Peyer's patch (tissue), 4 donors: Measurements from ENCODE around the gene EBNA1BP2. TPM values are rescaled to one million over a fixed set of nuclear protein-coding genes. Genes with fewer than 3 reads are reported as not detected.

Experiments used
- DNase-seq, 3 donors: peaks; one replicate each; pipeline ENCODE4 v3.0.0-alpha.2; 2017 to 2019
- H3K27ac ChIP-seq, 4 donors: fragments of 200-600 bp; sonication (generic); one replicate each; pipeline ENCODE4 v1.5.1; 2016 to 2019
- H3K27me3 ChIP-seq, 2 donors: fragments of 200-600 bp; sonication (generic); one replicate each; pipeline ENCODE4 v1.5.1; 2019
- H3K36me3 ChIP-seq, 3 donors: fragments of 200-600 bp; sonication (generic); one replicate each; pipeline ENCODE4 v1.5.1; 2016 to 2019
- H3K4me1 ChIP-seq, 4 donors: fragments of 200-600 bp; sonication (generic); one replicate each; pipeline ENCODE4 v1.5.1; 2016 to 2019
- H3K4me3 ChIP-seq, 4 donors: fragments of 200-600 bp; sonication (generic); 1 replicate in 3 of 4; 2 replicates in 1 of 4; pipeline ENCODE4 v1.5.1; 2016 to 2019; ENCODE audit warnings: mild to moderate bottlenecking in 1 of 4
- H3K9me3 ChIP-seq, 4 donors: fragments of 200-600 bp; sonication (generic); one replicate each; pipeline ENCODE4 v1.5.1; 2016 to 2019; ENCODE audit warnings: mild to moderate bottlenecking in 1 of 4
- POLR2A ChIP-seq, 2 donors: fragments of 450-650 bp; IDR thresholded peaks; one replicate each; pipeline ENCODE4 v1.5.1; 2017; ENCODE audit warnings: antibody characterized with exemption in 2 of 2, mild to moderate bottlenecking in 2 of 2, moderate library complexity in 2 of 2
- total RNA-seq, 4 donors: library from RNA; depleted of rRNA; stranded (reverse); fragments of >200 nt; gene quantifications; one replicate each; pipeline ENCODE4 v1.1.0, GENCODE V29; 2016
- TF ChIP-seq, protein P1 (sequence below), 6 experiments: fragments of 450-650 bp in 4 of 6; fragments of 200-600 bp in 2 of 6; sonication (generic) in 1 of 6; IDR thresholded peaks; one replicate each; pipeline ENCODE4 v1.5.1; 2017 to 2019; ENCODE audit warnings: antibody characterized with exemption in 6 of 6, mild to moderate bottlenecking in 3 of 6, moderate library complexity in 1 of 6

The EBNA1BP2 gene
- total RNA-seq, 4 donors from 2014 or later: 12.8 to 62.7 (median 23.3) TPM

DNA sequence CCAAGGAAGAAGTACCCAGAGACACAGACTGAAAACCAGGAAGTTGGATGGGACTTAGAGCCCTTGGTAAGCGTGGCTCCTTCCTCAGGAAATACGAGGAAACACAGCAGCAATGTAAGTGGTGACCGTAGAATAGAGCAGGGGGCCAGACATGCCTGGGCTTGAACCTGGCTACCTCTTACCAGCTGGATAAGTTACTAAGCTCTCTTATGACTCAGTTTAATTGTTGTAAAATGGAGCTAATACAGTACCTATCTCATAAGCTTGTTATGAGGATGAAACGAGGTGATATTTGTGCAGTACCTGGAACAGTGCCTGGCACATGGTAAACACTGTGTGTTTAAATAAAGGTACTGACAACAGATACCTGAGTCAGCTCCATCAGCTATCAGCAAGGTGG is 19.2 kb downstream of the EBNA1BP2 start:
- Histone ChIP-seq H3K27me3 (no peaks in the 10 kb centered on the region), H3K9me3 (no peaks in the 10 kb centered on the region), H3K4me3 (no peak overlapping the region), H3K36me3 (no peaks in the 10 kb centered on the region), H3K4me1 (peaks cover 0 to under 1% (median 0%) of the 10 kb centered on the region in 4 donors), H3K27ac (no peak overlapping the region)
- TF ChIP-seq, protein P1, sequence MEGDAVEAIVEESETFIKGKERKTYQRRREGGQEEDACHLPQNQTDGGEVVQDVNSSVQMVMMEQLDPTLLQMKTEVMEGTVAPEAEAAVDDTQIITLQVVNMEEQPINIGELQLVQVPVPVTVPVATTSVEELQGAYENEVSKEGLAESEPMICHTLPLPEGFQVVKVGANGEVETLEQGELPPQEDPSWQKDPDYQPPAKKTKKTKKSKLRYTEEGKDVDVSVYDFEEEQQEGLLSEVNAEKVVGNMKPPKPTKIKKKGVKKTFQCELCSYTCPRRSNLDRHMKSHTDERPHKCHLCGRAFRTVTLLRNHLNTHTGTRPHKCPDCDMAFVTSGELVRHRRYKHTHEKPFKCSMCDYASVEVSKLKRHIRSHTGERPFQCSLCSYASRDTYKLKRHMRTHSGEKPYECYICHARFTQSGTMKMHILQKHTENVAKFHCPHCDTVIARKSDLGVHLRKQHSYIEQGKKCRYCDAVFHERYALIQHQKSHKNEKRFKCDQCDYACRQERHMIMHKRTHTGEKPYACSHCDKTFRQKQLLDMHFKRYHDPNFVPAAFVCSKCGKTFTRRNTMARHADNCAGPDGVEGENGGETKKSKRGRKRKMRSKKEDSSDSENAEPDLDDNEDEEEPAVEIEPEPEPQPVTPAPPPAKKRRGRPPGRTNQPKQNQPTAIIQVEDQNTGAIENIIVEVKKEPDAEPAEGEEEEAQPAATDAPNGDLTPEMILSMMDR (IDR thresholded peaks at IDR 0.05): no peak
- no peak for TF ChIP-seq POLR2A (IDR thresholded peaks at IDR 0.05)
- no peak for DNase-seq

DNA sequence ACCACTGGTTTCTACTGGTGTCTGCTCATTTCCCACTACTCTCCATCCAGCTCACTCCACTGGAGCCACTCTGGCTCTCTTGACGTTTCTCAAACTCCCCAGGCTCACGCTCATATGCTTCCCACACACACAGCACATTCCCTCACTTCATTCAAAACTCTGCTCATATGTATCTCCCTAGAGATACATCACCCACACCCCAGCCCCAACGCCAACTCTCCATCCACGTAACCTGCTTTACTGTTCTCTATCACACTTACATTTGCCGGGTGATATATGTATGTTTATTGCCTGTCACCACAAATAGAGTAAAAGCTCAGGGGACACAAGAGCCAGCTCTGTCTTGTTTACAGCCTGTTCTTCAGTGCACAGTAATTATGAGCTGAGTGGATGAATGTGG is 22.2 kb downstream of the EBNA1BP2 start:
- no peaks in the 10 kb centered on the region for H3K27me3 ChIP-seq

DNA sequence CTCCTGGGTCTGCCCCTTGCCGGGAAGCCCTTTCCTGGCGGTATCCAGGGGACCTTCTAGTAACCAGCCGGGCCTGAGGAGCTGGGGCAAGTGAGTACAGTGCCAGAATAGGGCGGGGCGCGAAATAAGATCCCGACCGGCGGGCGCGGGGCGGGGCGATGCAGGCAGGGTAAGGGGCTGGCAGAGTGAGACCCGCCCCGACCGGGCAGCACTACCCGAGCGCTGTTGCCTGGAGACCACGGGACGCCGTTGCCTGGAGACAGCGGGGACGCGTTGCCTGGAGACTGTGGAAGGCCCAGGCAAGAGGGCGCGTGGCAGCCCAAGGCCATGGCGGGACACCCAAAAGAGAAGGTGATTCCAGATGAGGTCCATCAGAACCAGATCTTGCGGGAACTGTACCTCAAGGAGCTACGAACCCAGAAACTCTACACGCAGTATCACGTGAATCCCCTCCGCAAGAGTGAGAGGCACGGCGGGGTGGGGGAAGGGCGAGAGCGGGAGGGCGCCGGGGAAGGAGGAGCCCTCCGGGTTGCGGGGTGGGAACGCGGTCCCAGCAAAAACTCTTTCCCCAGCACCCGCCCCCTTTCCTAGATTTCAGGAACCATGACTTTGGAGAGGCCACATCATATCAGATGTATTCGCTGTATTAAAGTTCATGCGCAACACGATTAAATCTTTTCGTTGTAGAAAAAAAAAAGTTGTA is 24.3 kb downstream of the EBNA1BP2 start:
- Histone ChIP-seq H3K4me1 (peaks cover 0 to 6% (median 2%) of the 10 kb centered on the region in 4 donors), H3K4me3 (peak overlapping the region in 3 of 4 donors; percentile 18 to 39 (median 31)), H3K27ac (no peak overlapping the region), H3K36me3 (no peaks in the 10 kb centered on the region), H3K9me3 (no peaks in the 10 kb centered on the region), H3K27me3 (no peaks in the 10 kb centered on the region)
- TF ChIP-seq, protein P1 (IDR thresholded peaks at IDR 0.05): no peak
- no peak for TF ChIP-seq POLR2A (IDR thresholded peaks at IDR 0.05)
- peak in 2 of 3 donors; percentile 60 to 63 for DNase-seq

More for the DNA sequence above, 22.2 kb downstream of the EBNA1BP2 start:
- no peaks in the 10 kb centered on the region for H3K36me3 ChIP-seq
- peaks cover 0 to 6% (median 2%) of the 10 kb centered on the region in 4 donors for H3K4me1 ChIP-seq
- no peak overlapping the region for H3K27ac ChIP-seq
- no peak for TF ChIP-seq POLR2A (IDR thresholded peaks at IDR 0.05)
- TF ChIP-seq, protein P1 (IDR thresholded peaks at IDR 0.05): no peak
- DNase-seq: no peak
- H3K4me3 ChIP-seq: no peak overlapping the region
- H3K9me3 ChIP-seq: no peaks in the 10 kb centered on the region

DNA sequence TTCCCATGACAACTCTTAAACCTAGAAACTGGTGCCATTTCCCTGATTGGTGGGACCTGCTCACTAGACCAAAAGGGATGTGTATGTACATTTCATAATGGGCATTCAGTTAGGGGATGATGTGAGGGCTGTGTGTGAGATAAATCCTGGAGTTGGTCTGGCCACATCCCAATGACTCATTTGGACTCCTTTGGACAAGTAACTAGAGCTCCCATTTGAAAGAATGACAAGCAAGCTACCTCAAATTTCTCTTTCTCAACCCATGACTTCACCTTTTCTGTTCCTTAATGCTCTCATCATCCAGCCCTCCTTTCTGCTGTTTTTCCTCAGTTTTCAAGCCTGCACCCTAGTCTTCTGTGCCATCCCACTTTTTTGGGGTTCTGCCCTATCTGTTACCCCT is 27.9 kb downstream of the EBNA1BP2 start:
- Histone ChIP-seq H3K27ac (no peak overlapping the region), H3K9me3 (no peaks in the 10 kb centered on the region), H3K36me3 (no peaks in the 10 kb centered on the region), H3K4me1 (peaks cover 0 to 6% (median 2%) of the 10 kb centered on the region in 4 donors), H3K27me3 (no peaks in the 10 kb centered on the region), H3K4me3 (no peak overlapping the region)
- no peak for DNase-seq
- no peak for TF ChIP-seq POLR2A (IDR thresholded peaks at IDR 0.05)
- TF ChIP-seq, protein P1 (IDR thresholded peaks at IDR 0.05): no peak

DNA sequence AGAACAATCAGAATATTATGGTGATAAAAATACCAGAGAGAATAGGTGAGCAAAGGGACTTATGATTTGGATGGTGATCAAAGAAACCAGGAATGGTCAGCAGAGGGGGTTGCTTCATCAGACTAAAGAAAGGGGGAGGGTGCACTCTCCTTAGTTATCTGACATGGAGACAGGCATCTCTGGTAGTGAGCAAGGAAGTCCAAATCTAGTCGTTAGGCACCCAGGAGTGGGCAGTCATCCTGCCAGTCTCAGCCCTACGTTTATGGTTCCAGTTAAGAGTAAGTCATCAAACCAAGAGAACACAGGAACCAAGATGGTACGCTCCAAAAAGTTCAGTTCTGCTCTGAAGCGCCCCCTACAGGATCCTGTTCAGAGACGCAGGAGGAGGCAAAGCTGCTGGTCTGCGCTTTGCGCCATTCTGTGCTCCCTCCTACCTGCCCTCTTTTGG is 28.6 kb downstream of the EBNA1BP2 start:
- H3K36me3 ChIP-seq: no peaks in the 10 kb centered on the region
- H3K9me3 ChIP-seq: no peaks in the 10 kb centered on the region
- TF ChIP-seq, protein P1 (IDR thresholded peaks at IDR 0.05): no peak
- no peak for TF ChIP-seq POLR2A (IDR thresholded peaks at IDR 0.05)
- DNase-seq: no peak
- no peak overlapping the region for H3K4me3 ChIP-seq
- peaks cover 0 to 6% (median 2%) of the 10 kb centered on the region in 4 donors for H3K4me1 ChIP-seq
- no peak overlapping the region for H3K27ac ChIP-seq
- H3K27me3 ChIP-seq: no peaks in the 10 kb centered on the region
